T-helper 2 cell treated with Interferon-gamma antibody and Interleukin-4, amounts not matched to agents 5 μg/mL and 100 μg/mL, for 36 hours (primary cell): ENCODE data around the gene SDHA.

Experiments
- DNase-seq: peaks from one replicate; pipeline ENCODE4 v3.0.0; 2021; ENCODE audit warnings: low spot score
- H3K27ac Mint-ChIP-seq: one replicate; pipeline ENCODE4 v1.8.0; 2021; ENCODE audit warnings: mild to moderate bottlenecking, mixed read lengths
- H3K27me3 Mint-ChIP-seq: one replicate; pipeline ENCODE4 v1.8.0; 2021; ENCODE audit warnings: low read depth, mixed read lengths
- H3K36me3 Mint-ChIP-seq: one replicate; pipeline ENCODE4 v1.8.0; 2021; ENCODE audit warnings: low read depth, mixed read lengths
- H3K4me1 Mint-ChIP-seq: one replicate; pipeline ENCODE4 v1.8.0; 2021; ENCODE audit warnings: low read depth, mixed read lengths
- H3K4me3 Mint-ChIP-seq: one replicate; pipeline ENCODE4 v1.8.0; 2022; ENCODE audit warnings: mild to moderate bottlenecking, moderate library complexity, mixed read lengths
- H3K9me3 Mint-ChIP-seq: one replicate; pipeline ENCODE4 v1.8.0; 2021; ENCODE audit warnings: mixed read lengths

SDHA gene

GRCh38 chr5:198516-199196, 19.5 kb upstream of the SDHA start:
- Mint-ChIP-seq H3K27me3 (no peaks in the 10 kb centered on the region), H3K9me3 (no peaks in the 10 kb centered on the region), H3K27ac (no peak overlapping the region), H3K4me1 (no peaks in the 10 kb centered on the region), H3K4me3 (no peak overlapping the region), H3K36me3 (no peaks in the 10 kb centered on the region)
- no peak for DNase-seq

GRCh38 chr5:199197-199949, 18.7 kb upstream of the SDHA start:
- no peak overlapping the region for H3K4me3 Mint-ChIP-seq
- DNase-seq: no peak
- H3K27ac Mint-ChIP-seq: no peak overlapping the region
- no peaks in the 10 kb centered on the region for H3K4me1 Mint-ChIP-seq
- peaks cover under 1% of the 10 kb centered on the region for H3K36me3 Mint-ChIP-seq
- H3K27me3 Mint-ChIP-seq: no peaks in the 10 kb centered on the region
- H3K9me3 Mint-ChIP-seq: no peaks in the 10 kb centered on the region

GRCh38 chr5:199950-200645, 18.0 kb upstream of the SDHA start:
- Mint-ChIP-seq H3K4me3 (no peak overlapping the region), H3K36me3 (peaks cover 7% of the 10 kb centered on the region), H3K27me3 (no peaks in the 10 kb centered on the region), H3K27ac (no peak overlapping the region), H3K9me3 (no peaks in the 10 kb centered on the region), H3K4me1 (no peaks in the 10 kb centered on the region)
- no peak for DNase-seq

GRCh38 chr5:200985-201384, 17.1 kb upstream of the SDHA start:
- H3K36me3 Mint-ChIP-seq: peaks cover 12% of the 10 kb centered on the region
- H3K27ac Mint-ChIP-seq: no peak overlapping the region
- H3K9me3 Mint-ChIP-seq: no peaks in the 10 kb centered on the region
- H3K27me3 Mint-ChIP-seq: no peaks in the 10 kb centered on the region
- H3K4me1 Mint-ChIP-seq: no peaks in the 10 kb centered on the region
- no peak for DNase-seq
- H3K4me3 Mint-ChIP-seq: no peak overlapping the region

GRCh38 chr5:201672-202071, 16.4 kb upstream of the SDHA start:
- no peak overlapping the region for H3K27ac Mint-ChIP-seq
- no peak overlapping the region for H3K4me3 Mint-ChIP-seq
- H3K9me3 Mint-ChIP-seq: no peaks in the 10 kb centered on the region
- peaks cover 12% of the 10 kb centered on the region for H3K36me3 Mint-ChIP-seq
- H3K27me3 Mint-ChIP-seq: no peaks in the 10 kb centered on the region
- DNase-seq: no peak
- H3K4me1 Mint-ChIP-seq: no peaks in the 10 kb centered on the region

- Mint-ChIP-seq H3K9me3 (no peaks in the 10 kb centered on the region), H3K4me1 (no peaks in the 10 kb centered on the region), H3K36me3 (peaks cover 19% of the 10 kb centered on the region), H3K27me3 (no peaks in the 10 kb centered on the region), H3K4me3 (no peak overlapping the region), H3K27ac (no peak overlapping the region)
- DNase-seq: no peak
Measured at GRCh38 chr5:203246-203930, 14.7 kb upstream of the SDHA start.

GRCh38 chr5:204001-204400, 14.1 kb upstream of the SDHA start:
- no peaks in the 10 kb centered on the region for H3K9me3 Mint-ChIP-seq
- H3K27me3 Mint-ChIP-seq: no peaks in the 10 kb centered on the region
- no peak overlapping the region for H3K4me3 Mint-ChIP-seq
- H3K4me1 Mint-ChIP-seq: no peaks in the 10 kb centered on the region
- no peak overlapping the region for H3K27ac Mint-ChIP-seq
- peaks cover 19% of the 10 kb centered on the region for H3K36me3 Mint-ChIP-seq
- no peak for DNase-seq

- no peaks in the 10 kb centered on the region for H3K9me3 Mint-ChIP-seq
- H3K27me3 Mint-ChIP-seq: no peaks in the 10 kb centered on the region
- DNase-seq: no peak
- H3K27ac Mint-ChIP-seq: no peak overlapping the region
- no peaks in the 10 kb centered on the region for H3K4me1 Mint-ChIP-seq
- H3K4me3 Mint-ChIP-seq: no peak overlapping the region
- peaks cover 19% of the 10 kb centered on the region for H3K36me3 Mint-ChIP-seq
Measured at GRCh38 chr5:204462-204861, 13.7 kb upstream of the SDHA start.

GRCh38 chr5:204966-205670, 13.0 kb upstream of the SDHA start:
- Mint-ChIP-seq H3K4me1 (peaks cover 5% of the 10 kb centered on the region), H3K36me3 (peaks cover 19% of the 10 kb centered on the region), H3K27me3 (no peaks in the 10 kb centered on the region), H3K9me3 (no peaks in the 10 kb centered on the region), H3K4me3 (no peak overlapping the region), H3K27ac (no peak overlapping the region)
- DNase-seq: no peak

- no peaks in the 10 kb centered on the region for H3K9me3 Mint-ChIP-seq
- H3K27me3 Mint-ChIP-seq: no peaks in the 10 kb centered on the region
- no peak overlapping the region for H3K27ac Mint-ChIP-seq
- H3K4me1 Mint-ChIP-seq: peaks cover 9% of the 10 kb centered on the region
- DNase-seq: no peak
- H3K36me3 Mint-ChIP-seq: peaks cover 22% of the 10 kb centered on the region
- no peak overlapping the region for H3K4me3 Mint-ChIP-seq
Measured at GRCh38 chr5:206406-206805, 11.7 kb upstream of the SDHA start.

GRCh38 chr5:206927-207536, 11.1 kb upstream of the SDHA start:
- H3K36me3 Mint-ChIP-seq: peaks cover 22% of the 10 kb centered on the region
- no peak for DNase-seq
- H3K27ac Mint-ChIP-seq: no peak overlapping the region

GRCh38 chr5:207599-207998, 10.5 kb upstream of the SDHA start:
- Mint-ChIP-seq H3K27me3 (no peaks in the 10 kb centered on the region), H3K27ac (no peak overlapping the region), H3K36me3 (peaks cover 22% of the 10 kb centered on the region), H3K4me1 (peaks cover 9% of the 10 kb centered on the region), H3K9me3 (no peaks in the 10 kb centered on the region), H3K4me3 (no peak overlapping the region)
- DNase-seq: no peak

More at GRCh38 chr5:206927-207536, 11.1 kb upstream of the SDHA start:
- no peaks in the 10 kb centered on the region for H3K27me3 Mint-ChIP-seq
- no peak overlapping the region for H3K4me3 Mint-ChIP-seq
- H3K9me3 Mint-ChIP-seq: no peaks in the 10 kb centered on the region
- peaks cover 9% of the 10 kb centered on the region for H3K4me1 Mint-ChIP-seq

- Mint-ChIP-seq H3K4me3 (no peak overlapping the region), H3K27me3 (no peaks in the 10 kb centered on the region), H3K9me3 (no peaks in the 10 kb centered on the region), H3K36me3 (peaks cover 23% of the 10 kb centered on the region), H3K4me1 (peaks cover 9% of the 10 kb centered on the region), H3K27ac (no peak overlapping the region)
- DNase-seq: no peak
Measured at GRCh38 chr5:208449-209114, 9.5 kb upstream of the SDHA start.
